Stimulated activated CD4-positive, alpha-beta T cell treated with anti-CD3 and anti-CD28 coated beads, Interleukin-1b, Interleukin-23, amount 100 ng/mL, for 48 hours (primary cell): ENCODE data around the gene COBL.
"Not testable (repeated sequence)": the region's sequence is repeated elsewhere in the genome, so short reads cannot be mapped to it uniquely, and the experiment has no call there.

Experiments used
- DNase-seq: peaks from one replicate; pipeline ENCODE4 v3.0.0-alpha.2; 2020

Gene COBL

DNA sequence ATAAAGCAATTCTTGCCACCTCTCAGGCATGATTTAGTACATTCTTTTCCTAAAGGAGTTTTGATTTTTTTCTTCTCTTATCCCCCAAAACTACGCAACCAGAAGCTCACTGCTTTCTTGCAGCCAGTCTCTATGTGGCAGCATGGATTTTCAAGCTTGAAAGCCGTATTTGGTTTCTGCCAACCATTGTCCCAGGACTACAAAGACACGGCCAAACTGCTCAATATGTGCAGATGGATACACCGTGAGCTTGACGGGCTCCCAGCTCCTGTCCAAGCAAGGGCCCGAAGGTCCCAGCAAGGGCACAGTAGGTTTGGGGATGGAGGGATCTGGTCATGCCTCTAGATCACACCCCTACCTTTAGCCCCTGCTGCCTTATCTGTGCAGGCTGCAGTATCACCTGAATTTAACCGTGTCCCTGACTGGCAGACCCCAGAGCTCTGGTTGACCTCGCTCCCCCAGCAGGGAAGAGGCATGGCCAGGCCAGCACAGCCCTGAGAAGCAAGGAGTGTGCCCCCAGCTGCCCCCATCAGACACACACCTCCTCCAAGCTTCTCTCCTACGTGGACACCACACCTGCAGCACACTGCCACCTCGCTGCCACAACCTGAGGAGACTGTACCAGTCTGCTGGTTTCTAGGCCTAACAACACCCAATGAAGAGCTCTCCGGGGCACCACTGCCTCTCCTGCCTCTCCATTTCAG lies 86.8 kb downstream of the COBL start:
- DNase-seq = no peak

DNA sequence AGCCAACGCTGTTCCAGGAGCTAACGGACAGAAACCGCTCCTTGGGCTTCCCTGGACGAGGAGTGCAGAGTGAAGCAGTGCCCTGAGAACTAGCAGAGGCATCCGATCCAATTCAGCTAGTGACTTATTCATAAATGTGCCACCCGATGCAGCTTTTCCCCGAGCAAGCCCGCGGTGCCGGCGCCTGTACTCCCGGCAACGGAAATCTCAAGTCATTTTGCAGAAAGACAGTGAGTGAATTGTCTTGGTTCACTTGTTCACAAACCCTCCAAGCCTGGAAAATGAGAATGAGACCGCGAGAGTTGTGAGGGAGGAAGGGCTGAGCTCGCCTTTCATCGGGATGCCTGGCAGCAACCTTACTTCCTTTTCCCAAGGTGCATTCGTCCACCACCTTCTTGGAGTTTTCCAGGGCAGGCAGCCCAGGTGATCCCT lies 87.5 kb downstream of the COBL start:
- no peak for DNase-seq

DNA sequence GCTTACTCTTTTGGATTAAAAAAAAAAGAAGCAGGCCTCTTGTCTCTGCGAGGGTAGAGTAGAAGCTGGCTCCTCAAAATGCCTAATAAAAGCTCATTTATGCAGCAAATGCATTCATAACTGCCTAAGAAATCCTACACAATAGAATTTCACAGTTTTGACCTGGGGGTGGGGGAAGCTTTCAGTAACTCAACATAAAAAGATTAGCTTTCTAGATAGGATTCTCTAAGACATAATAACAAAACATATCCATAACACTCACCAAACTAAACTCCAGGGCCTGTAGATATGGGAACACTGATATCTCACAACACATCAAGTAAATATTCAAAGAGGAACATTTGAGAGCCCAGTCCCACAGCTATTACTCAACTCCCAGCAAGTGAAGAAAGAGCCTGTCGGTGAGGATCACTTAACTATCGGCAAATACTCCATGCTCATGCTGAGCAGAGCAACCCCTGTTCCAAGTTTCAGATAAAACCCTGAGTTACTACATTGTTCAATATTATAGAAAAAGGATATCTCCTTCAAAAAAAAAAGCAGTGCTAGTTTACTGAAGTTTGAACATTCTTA lies 88.1 kb downstream of the COBL start:
- no peak for DNase-seq

DNA sequence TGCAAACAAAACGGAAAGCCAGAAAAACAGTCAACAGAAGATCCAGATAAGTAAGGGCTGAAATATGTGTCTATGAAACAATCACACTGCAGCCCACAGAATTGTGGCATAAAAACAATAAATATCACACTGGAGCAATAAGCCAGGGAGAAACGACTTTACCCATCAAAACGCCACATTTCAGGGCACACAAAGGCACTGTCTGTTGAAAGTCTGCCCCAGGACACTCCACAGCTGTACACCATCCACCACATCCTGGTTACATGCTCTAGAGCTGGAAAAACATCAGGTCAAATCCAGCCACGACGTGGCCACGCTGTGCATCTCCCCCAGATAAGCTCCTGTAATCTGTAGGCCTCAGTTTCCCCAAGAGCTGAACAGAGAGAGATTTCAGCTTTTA lies 88.7 kb downstream of the COBL start:
- DNase-seq = no peak

DNA sequence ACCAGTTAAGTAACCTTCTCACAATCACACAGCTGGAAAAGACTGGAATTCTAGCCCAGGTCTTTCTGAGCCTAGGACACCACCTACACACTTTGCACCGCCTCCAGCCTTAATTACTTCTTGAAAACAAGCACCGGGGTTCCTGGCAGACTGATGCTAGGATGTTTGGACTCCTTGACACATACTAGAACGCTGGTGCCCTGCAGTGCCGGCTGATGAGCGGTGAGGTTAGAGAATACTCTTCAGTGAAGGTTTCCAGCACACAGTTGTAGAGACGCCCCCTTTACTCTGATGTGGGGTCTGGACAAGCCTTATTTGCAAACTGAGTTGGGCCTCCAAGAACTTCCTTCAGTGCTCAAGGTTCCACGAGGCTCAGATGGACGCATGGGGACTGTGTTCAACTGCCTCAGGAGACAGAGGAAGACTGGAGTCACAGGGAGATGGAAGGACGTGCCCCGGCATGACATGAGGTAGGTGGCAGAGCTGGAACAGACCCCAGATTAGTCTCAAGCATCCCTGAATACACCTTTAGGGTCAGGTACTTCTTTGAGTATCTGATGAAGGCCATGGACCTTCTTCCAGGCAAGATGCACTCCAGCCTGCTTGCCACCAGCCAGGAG lies 89.6 kb downstream of the COBL start:
- no peak for DNase-seq

DNA sequence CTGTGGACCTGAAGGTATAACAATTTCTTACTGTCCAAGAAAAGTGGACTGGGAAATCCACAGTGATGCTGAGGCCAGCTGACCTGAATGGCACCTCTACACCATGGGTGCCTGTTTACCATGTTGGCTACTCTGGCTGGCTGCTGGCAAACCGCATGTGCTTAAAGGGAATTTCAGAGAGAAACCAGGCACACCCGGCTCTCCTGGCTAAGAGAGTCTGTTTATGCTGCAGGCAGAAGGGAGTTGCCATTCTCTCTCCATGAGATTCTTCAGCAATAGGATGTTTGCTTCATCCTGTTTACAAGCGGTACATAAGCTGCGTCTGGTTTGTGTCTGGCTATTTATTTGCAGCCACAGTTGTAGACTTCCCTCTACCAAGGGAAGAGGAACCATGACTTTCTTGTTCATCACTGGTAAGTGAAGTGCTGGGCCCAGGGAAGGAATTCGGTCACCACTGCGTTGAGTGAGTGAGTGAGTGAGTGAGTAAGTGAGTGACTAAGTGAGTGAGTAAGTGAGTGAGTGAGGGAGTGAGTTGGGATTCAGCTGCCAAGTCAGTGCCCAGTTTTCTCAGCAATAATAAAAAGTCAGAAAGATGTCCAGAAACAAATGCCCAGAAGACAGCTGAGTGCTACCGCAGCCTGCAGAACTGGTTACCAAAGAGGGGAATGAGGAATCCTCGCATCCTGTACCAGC lies 90.4 kb downstream of the COBL start:
- DNase-seq = no peak

DNA sequence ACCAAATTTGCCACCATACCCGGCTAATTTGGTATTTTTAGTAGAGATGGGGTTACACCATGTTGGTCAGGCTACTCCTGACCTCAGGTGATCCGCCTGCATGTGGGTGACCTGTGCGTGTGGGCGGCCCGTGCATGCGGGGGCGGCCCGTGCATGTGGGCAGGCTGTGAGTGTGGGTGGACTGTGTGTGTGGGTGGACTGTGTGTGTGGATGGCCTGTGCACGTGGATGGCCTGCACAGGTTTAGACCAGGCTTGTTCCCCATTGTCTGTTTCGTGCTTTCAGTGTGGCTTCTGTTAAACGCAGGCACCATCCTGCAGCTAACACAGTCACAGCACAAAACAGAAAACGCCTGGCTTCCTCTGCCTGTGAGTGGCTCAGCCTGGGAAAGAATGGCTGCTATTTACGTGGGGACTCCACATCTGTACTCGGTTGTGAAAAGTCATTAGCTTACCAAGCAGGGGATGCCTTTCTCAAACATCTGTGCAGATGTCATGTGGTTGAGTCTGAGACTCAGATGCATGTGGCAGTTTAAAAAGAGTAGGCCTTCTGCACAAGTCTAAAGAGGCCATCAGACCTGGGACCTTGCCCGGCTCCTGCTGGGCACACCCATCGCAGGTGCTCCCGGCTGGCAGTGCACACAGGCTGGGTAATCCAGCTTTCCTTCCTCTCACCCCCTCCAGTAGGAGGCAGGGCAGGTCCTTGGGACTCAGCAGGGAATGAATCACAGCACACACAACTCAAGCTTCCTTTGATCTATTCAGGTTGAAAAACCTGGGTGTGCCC lies 91.6 kb downstream of the COBL start:
- no peak for DNase-seq

DNA sequence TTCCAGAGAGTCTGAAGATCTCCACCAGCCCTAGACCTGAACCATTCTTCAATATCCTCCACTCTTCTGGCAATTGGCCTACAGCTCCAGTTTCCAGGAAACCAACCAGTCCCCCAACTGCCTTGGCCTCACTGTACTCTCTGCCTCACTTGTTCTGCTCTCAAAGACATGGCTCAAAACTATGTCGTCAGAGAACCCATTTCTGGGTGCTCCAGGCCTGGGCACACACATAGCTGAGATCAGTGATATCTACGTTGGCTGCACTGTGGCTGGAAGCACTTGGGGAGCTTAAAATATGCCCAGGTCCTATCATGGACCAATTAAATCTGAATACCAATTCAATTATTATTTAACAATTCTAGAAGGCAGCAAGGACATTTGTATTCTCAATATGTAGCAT lies 93.1 kb downstream of the COBL start:
- DNase-seq = no peak

DNA sequence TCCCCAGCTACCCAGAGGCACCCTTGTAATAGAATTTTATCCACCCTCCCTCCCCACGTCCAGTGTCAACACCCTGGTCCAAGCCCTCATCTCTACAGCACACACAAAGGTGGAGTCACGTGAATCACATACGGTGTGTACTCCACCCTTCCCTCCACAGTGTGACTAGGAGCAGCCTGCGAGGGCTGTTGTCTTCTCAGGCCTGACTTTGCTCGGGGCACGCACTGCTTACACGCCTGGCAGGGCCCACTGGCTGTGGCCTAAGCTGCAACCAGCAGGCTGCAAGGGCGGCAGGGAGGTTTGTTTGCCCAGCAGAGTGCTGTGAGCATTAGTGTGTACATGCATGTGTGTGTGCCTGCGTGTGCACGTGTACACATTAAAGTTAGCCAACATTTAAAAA lies 93.7 kb downstream of the COBL start:
- no peak for DNase-seq

DNA sequence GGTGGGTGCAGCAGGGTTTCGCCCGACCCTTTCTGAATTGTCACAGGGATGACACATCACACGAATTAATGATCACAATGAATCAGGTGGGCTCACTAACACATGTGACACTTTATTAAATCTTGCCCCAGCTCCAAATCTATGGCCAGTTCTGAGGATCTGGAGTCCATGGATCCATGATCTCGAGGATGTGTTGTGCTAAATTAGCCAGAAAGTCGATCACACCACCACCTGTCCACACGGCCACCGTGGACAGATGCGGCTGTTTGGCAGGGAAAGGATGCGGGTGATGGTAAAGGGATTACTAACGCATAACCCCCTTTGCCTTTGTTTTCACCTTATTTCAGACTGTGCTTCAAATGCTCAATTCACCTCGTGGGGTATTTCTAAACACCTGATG lies 96.4 kb downstream of the COBL start:
- no peak for DNase-seq

DNA sequence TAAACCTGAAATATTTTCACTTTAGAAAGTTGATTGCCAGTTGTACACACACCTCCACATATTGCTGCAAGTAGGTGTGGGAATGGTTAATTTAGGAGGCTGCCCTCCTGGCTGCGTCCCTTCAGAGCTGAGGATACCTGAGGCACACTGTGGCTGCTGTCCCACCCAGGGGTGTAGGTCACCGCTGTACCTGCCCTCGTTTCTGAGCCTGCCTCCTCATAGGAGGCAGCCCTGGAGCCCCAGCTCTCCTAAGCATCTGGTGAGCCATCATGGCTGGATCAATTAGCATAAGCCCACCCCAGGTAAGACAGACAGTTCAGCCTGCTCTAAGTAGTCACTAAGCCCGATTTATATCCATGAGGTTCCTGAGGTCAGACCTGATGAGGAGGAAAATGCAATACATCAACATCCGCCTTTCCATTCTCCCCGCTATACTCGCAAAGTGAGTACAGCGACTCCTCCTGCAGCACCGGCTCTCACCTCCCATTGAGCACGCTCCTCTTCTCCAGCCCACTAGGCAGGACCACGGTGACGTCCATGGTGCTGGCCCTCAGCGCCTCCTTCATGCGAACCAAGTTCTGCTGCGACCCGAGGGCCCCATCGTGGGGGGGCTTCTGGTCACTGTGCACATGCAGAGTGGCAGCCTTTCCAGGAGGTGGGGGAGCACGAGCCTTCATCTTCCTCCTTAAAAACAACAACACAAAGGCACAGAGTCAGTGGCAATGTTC lies 97.2 kb downstream of the COBL start:
- DNase-seq = no peak

DNA sequence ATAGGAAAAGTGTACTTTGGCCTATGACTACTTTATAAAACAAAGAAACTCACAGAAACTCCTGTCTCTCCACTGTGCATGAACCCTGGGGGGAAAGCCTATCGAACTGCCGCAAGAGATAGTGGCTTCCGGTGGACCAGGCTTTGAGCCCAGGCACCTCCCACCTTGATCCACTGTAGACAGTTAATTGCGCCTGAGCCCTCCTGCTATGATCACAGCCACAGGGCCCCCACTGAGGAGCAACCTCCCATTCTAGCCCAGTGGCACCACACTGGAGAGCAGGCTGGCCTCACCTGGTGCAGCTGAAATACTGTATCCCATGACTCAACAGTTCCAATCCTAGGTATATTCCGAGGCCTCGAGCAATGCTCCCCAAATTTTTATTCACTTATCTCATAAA lies 98.8 kb downstream of the COBL start:
- no peak for DNase-seq

DNA sequence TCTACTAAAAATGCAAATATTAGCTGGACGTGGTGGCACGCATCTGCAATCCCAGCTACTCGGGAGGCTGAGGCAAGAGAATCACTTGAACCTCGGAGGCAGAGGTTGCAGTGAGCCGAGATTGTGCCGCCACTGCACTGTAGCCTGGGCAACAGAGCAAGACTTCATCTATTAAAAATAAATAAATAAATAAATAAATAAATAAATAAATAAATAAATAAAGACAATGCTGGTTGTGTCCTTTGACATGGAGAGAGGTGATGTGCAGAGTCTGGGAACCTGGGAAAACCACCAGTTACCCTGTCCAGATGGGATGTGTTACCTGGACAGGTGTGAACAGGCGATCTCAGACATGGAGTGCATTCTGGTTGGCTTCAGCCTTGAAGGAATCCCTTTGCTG lies 102.5 kb downstream of the COBL start:
- no peak for DNase-seq

DNA sequence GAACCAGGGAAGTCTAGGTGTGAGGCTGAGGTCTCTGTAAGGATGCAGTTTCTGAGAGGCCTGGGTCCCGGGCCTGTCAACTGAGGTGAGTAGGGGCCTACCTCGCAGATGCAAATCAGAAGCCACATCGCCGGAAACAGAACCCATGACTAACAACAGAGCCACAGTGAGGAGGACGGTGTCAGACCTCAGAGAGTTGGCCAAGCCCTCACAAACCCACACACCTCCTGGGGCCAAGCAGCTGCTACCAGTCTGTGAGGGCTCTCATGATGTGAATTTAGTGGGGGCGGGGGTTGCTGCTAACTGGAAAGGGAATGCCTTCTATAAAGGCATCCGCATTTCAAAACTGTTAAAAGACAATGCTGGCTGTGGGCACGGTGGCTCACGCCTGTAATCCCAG lies 103.0 kb downstream of the COBL start:
- no peak for DNase-seq

DNA sequence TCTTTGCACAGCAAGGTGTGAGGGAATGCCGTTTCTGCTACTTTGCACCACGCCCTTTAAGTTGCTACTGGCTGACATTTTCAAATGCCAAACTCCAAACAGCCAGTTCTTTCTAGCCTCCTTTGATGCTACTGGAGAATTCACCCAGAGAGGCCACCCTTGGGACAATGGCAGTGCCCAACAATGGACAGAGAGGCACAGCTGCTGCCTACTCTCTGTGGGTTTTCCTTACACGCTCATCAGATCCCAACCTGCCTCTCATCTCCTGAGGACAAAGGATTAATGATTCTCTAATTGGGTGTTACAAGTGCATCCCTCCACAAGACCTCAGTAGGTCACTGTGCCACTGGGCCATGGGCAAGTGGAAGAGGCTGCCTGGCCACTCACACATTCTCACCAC lies 105.8 kb downstream of the COBL start:
- no peak for DNase-seq

DNA sequence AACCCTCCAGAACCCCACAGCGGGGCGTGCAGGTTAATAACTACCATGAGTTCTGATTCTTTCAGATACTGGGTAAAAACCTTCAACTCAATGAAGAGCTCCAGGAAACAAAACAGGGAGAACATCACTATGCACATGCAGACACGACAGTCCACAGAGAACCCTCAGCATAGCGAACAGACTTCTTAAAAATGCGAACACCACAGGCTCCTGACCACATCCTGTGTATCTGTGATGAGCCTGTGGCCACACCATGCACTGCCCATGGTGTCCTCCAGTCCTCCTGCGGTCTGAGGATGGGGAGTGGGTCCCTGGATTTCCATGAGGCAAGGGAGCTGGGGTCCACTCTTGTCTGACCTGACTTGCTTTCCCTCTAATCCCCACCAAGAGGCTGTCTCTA lies 107.2 kb downstream of the COBL start:
- no peak for DNase-seq

DNA sequence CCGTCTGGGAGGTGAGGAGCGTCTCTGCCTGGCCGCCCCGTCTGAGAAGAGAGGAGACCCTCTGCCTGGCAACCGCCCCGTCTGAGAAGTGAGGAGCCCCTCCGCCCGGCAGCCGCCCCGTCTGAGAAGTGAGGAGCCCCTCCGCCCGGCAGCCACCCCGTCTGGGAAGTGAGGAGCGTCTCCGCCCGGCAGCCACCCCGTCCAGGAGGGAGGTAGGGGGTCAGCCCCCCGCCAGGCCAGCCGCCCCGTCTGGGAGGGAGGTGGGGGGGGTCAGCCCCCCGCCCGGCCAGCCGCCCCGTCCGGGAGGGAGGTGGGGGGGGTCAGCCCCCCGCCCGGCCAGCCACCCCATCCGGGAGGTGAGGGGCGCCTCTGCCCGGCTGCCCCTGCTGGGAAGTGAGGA lies 108.5 kb downstream of the COBL start:
- not testable (repeated sequence) for DNase-seq

DNA sequence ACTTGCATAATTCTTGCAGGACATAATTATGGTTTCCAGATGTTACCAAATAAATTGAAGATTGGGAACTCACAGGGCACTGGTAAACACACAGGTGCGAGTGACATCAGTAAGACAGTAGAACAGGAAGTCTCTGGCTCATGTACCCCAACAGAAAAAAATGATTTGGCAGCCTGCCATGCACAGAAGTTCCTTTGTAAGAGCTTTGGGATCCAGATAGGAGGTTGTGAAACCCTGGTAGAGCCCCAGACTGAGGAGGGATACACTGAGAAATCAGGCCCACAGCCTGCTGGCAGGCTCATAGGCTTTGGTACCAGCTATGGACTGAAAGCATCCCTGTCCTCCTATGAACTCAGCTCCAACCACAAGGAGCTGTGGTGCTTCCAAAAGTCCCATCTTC lies 118.0 kb downstream of the COBL start:
- no peak for DNase-seq

DNA sequence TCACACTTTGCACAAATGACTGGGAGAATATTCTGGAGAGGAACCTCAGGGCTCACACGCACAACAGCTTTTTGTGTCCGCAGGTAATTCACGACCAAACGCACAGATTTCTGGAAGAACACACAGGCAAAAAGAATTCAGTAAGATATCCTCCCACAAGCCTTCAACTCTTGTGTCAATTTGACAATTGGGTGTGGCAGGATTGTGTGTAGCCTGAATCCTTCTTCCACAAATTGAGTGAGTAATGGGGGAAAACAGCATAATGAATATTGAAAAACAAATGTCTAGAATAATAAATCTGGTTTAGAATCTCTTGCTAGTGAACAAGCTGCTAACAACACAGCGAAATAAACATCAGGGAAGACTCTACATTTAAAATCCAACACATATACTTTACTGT lies 125.6 kb downstream of the COBL start:
- DNase-seq = no peak

DNA sequence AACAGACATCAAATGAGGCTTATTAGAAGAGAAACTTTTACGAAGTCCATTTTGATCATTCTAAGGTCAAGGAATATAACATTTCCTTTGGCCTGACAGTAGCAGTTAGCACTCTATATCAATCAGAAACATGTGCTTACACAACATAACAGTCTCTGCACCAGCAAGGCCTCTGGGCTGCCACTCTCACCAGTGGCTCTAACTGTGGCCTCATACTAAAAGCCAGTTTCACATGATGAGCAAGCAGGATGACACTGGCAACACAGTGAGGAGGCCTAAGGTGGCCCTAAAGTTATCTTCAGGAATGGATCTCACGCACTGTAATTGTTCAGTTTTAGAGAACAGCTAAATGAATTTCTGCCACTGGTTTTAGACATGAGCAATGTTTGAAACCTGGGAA lies 126.8 kb downstream of the COBL start:
- DNase-seq = no peak

DNA sequence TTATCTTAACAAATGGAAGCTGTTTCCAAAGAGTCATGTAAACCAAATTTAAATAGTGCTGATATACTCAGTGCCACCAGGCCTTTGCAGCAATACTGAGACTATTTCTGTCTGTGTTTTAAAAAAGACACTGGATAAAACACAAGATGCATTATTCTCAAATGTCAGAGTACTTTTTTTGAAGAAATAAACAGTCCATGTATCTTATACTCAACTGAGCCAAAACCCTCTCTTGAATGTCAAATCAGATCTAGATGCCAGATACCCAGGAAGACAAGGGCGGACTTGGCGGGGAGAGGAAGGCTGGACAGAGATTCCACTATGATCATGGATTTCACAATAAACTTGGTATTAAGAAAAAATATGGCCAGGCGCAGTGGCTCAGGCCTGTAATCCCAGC lies 127.6 kb downstream of the COBL start:
- no peak for DNase-seq

DNA sequence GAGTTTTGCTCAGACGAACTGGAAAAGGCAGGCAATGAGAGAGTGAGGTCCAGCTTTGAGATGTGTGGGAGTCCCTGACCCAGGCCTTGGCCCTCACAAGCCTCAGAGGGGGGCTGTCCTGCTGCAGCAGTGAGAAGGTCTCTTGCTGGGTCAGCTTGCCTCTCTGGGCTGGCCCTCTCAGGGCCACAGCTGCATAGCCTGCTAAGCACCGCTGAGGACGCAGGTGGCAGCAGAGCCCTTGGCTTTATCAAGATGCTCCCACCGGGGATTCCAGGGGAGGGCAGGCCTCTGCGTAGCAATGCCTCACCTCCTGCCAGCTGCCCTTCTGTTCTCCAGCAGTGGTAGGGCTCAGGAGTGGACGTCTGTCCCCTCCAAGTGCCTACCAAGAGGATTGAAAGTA lies 128.7 kb downstream of the COBL start:
- DNase-seq = no peak

DNA sequence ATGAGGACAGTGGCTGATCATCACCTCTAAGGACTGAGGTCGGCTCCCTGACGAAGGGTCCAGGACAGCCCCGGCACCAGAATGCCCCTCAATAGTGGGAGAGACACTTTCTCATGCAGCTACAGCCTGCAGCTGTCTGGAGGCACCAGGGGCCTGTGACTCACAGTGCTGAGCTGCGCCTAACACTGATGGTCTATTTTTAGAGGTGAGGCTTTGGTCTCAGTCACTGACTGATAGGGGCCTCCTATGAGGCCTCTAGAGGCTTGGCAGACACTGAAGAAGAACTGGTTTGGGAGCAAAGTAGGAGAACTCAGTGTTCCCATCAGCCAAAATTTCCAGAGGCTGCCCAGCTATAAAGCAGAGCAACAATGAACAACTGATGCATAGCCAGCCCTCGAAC lies 130.1 kb downstream of the COBL start:
- no peak for DNase-seq
